ENCODE results near the gene CDC25B. TPM values are rescaled to one million over a fixed set of nuclear protein-coding genes. Genes with fewer than 3 reads are reported as not detected.

CDC25B gene
- total and polyA plus RNA-seq, 2 of the 13 experiments (the other 11 are each of a cell fraction or from before 2014, with no cell fraction given): 14.5 to 19.4 TPM

- TF ChIP-seq ARID4A (CRISPR knock-in tag; IDR thresholded peaks at IDR 0.05; ENCODE audit: borderline replicate concordance) (peak; percentile 49; the same call in 1 of the 2 replicates), TBP (CRISPR knock-in tag; IDR thresholded peaks at IDR 0.05) (no peak), NR3C1 (CRISPR knock-in tag; IDR thresholded peaks at IDR 0.05) (peak; percentile 46; the same call in 1 of the 2 replicates), ZNF678 (CRISPR knock-in tag; IDR thresholded peaks at IDR 0.05) (peak; percentile 58; the same call in 1 of the 2 replicates), MAX (IDR thresholded peaks at IDR 0.05) (peak; percentile 43; the same call in 1 of the 2 replicates), ZNF703 (CRISPR knock-in tag; IDR thresholded peaks at IDR 0.05; ENCODE audit: borderline replicate concordance) (peak; percentile 46; the same call in 1 of the 2 replicates), AGO1 (IDR thresholded peaks at IDR 0.05; ENCODE audit: low read depth, low read length, poor library complexity, severe bottlenecking) (no peak), ZNF777 (CRISPR knock-in tag; IDR thresholded peaks at IDR 0.05) (peak; percentile 94), ZFP82 (CRISPR knock-in tag; IDR thresholded peaks at IDR 0.05; ENCODE audit: borderline replicate concordance) (no peak), ZNF446 (CRISPR knock-in tag; IDR thresholded peaks at IDR 0.05) (peak; percentile 47; the same call in 1 of the 2 replicates), HNRNPL (IDR thresholded peaks at IDR 0.05; ENCODE audit: low read depth, low read length) (no peak), DBP (CRISPR knock-in tag; IDR thresholded peaks at IDR 0.05; ENCODE audit: not compliant biosample characterization) (peak; percentile 36), ZNF724P (CRISPR knock-in tag; IDR thresholded peaks at IDR 0.05; ENCODE audit: borderline replicate concordance) (no peak), ZBTB37 (CRISPR knock-in tag; IDR thresholded peaks at IDR 0.05) (no peak), NFE2L1 (CRISPR knock-in tag; IDR thresholded peaks at IDR 0.05; ENCODE audit: borderline replicate concordance) (no peak), ZNF720 (CRISPR knock-in tag; IDR thresholded peaks at IDR 0.05) (0 out of 2 replicates have a peak, but pooled peaks have one; percentile 80)
Measured at GRCh38 chr20:3777716-3778629, 18.1 kb upstream of the CDC25B start (continued).

Data from HepG2 (cell line).